ENCODE data around the gene MLIP. TPM values are rescaled to one million over a fixed set of nuclear protein-coding genes. Genes with fewer than 3 reads are reported as not detected.

MLIP gene
- total RNA-seq, 1 experiment from 2014 or later, result 0.59 TPM

DNA sequence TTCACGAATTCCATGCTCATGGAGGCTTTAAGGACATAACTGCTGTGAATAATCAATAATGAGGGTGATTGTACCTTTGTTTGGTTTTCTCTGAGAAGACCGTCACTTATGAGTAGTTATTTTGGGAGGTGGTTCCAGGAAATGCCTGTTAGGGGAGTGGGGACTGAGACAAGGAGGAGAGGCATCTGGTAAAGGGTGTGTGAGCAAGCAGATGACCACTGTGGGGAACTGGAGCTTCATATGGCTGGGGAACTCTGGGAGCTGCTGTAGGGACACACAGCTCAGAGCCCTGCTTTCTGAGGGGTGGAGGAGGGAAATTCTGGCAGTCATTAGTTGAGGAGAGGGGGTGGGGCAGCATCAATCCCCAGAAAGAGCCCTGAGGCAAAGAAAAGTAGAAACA, 125.7 kb downstream of the MLIP start:
- H3K27ac ChIP-seq (ENCODE audit: low read depth, low read length), result no peak overlapping the region
- intact Hi-C loops (cut with micrococcal nuclease), result no loop called here
- ChIA-PET RAD21 (ENCODE audit: low non-redundant PET in 1 of 2, low total read pairs in 2 of 2, uncharacterized antibody in 2 of 2, unreplicated experiment in 2 of 2) (no interaction called here), CTCF (interaction anchor here (1.8 kb wide), 1 partner anchor 7 kb away, joined by 4 read pairs; no protein-coding TSS in a partner anchor), POLR2A (no interaction called here)
- no peaks in the 10 kb centered on the region for H3K27me3 ChIP-seq (ENCODE audit: insufficient read depth, low read length)
- no peak for ATAC-seq
- DNase-seq (ENCODE audit: low read depth, low spot score), result no peak
- no TSS peak for BruUV-seq (replicated peaks)
- H3K4me3 ChIP-seq (replicated peaks in 1 of 2; ENCODE audit: low read depth in 1 of 2, low read length in 2 of 2), result no peak overlapping the region
- no peak overlapping the region for H3K9ac ChIP-seq (ENCODE audit: low read length)
- no peaks in the 10 kb centered on the region for H3K36me3 ChIP-seq (ENCODE audit: control insufficient read depth in 1 of 2, insufficient read depth in 2 of 2, low read length in 2 of 2)
- no peaks in the 10 kb centered on the region for H3K79me2 ChIP-seq (ENCODE audit: insufficient read depth, low read length)
- TF ChIP-seq CEBPB (IDR thresholded peaks at IDR 0.05; ENCODE audit: low read depth) (no peak), SIN3A (IDR thresholded peaks at IDR 0.05; ENCODE audit: low read depth) (no peak), FOSL1 (IDR thresholded peaks at IDR 0.05; ENCODE audit: low read depth) (no peak), REST (IDR thresholded peaks at IDR 0.05; ENCODE audit: low read depth) (no peak), ELF1 (IDR thresholded peaks at IDR 0.05; ENCODE audit: borderline replicate concordance, low read depth) (no peak), RAD21 (IDR thresholded peaks at IDR 0.05; ENCODE audit: low read depth) (no peak)
- no peaks in the 10 kb centered on the region for H4K20me1 ChIP-seq (ENCODE audit: insufficient read depth)
- peaks cover 0 to 3% of the 10 kb centered on the region in 2 experiments; a peak in 1 of 4 replicates for H3K4me1 ChIP-seq (ENCODE audit: control insufficient read depth in 1 of 2, insufficient read depth in 2 of 2, low read length in 2 of 2)
- no peaks in the 10 kb centered on the region for H3K9me2 ChIP-seq (ENCODE audit: insufficient read depth)
- no peak overlapping the region for H2AFZ ChIP-seq (ENCODE audit: low read depth, low read length, poor library complexity, severe bottlenecking)
- H3K4me2 ChIP-seq (ENCODE audit: low read length), result no peak overlapping the region
- H3K9me3 ChIP-seq (ENCODE audit: control insufficient read depth in 1 of 2, insufficient read depth in 1 of 2, low read depth in 1 of 2, low read length in 2 of 2), result no peaks in the 10 kb centered on the region

- DNase-seq (ENCODE audit: low read depth, low spot score) (no peak), ATAC-seq (no peak)
- no peak for TF ChIP-seq SRF (IDR thresholded peaks at IDR 0.05; ENCODE audit: low read depth)
- TF ChIP-seq ELF1 (IDR thresholded peaks at IDR 0.05; ENCODE audit: borderline replicate concordance, low read depth), result no peak
- TF ChIP-seq JUND (IDR thresholded peaks at IDR 0.05), result no peak
- TF ChIP-seq POLR2AphosphoS5 (IDR thresholded peaks at IDR 0.05; ENCODE audit: low read depth, low read length), result no peak
- TF ChIP-seq ZNF274 (IDR thresholded peaks at IDR 0.05; ENCODE audit: low read depth, low read length), result no peak
- TF ChIP-seq YY1 (IDR thresholded peaks at IDR 0.05; ENCODE audit: extremely low read depth, insufficient replicate concordance, low read depth, low read length), result no peak
- TF ChIP-seq CEBPB (IDR thresholded peaks at IDR 0.05; ENCODE audit: low read depth), result no peak
- TF ChIP-seq, protein P1, sequence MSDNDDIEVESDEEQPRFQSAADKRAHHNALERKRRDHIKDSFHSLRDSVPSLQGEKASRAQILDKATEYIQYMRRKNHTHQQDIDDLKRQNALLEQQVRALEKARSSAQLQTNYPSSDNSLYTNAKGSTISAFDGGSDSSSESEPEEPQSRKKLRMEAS (IDR thresholded peaks at IDR 0.05), result no peak
- TF ChIP-seq, protein P2, sequence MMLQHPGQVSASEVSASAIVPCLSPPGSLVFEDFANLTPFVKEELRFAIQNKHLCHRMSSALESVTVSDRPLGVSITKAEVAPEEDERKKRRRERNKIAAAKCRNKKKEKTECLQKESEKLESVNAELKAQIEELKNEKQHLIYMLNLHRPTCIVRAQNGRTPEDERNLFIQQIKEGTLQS (IDR thresholded peaks at IDR 0.05), result no peak
- no peak for TF ChIP-seq SP1 (IDR thresholded peaks at IDR 0.05; ENCODE audit: low read depth)
- TF ChIP-seq TCF7L2 (IDR thresholded peaks at IDR 0.05; ENCODE audit: borderline replicate concordance, extremely low read depth, insufficient read depth, insufficient read length), result no peak
- TF ChIP-seq CBX3 (IDR thresholded peaks at IDR 0.05; ENCODE audit: low read depth), result no peak
These were observed 127.2 kb downstream of the MLIP start for GRCh38 chr6:54238396-54238795.

More at GRCh38 chr6:54238396-54238795, 127.2 kb downstream of the MLIP start:
- Histone ChIP-seq H4K20me1 (ENCODE audit: insufficient read depth) (no peaks in the 10 kb centered on the region), H3K4me3 (replicated peaks in 1 of 2; ENCODE audit: low read depth in 1 of 2, low read length in 2 of 2) (no peak overlapping the region), H3K4me1 (ENCODE audit: control insufficient read depth in 1 of 2, insufficient read depth in 2 of 2, low read length in 2 of 2) (peaks cover 0 to 3% of the 10 kb centered on the region in 2 experiments; a peak in 1 of 4 replicates), H3K79me2 (ENCODE audit: insufficient read depth, low read length) (no peaks in the 10 kb centered on the region), H3K27me3 (ENCODE audit: insufficient read depth, low read length) (no peaks in the 10 kb centered on the region), H3K4me2 (ENCODE audit: low read length) (no peak overlapping the region), H3K36me3 (ENCODE audit: control insufficient read depth in 1 of 2, insufficient read depth in 2 of 2, low read length in 2 of 2) (no peaks in the 10 kb centered on the region), H2AFZ (ENCODE audit: low read depth, low read length, poor library complexity, severe bottlenecking) (no peak overlapping the region), H3K9me3 (ENCODE audit: control insufficient read depth in 1 of 2, insufficient read depth in 1 of 2, low read depth in 1 of 2, low read length in 2 of 2) (no peaks in the 10 kb centered on the region), H3K9me2 (ENCODE audit: insufficient read depth) (no peaks in the 10 kb centered on the region), H3K27ac (ENCODE audit: low read depth, low read length) (no peak overlapping the region), H3K9ac (ENCODE audit: low read length) (no peak overlapping the region)
- no TSS peak for BruUV-seq (replicated peaks)
- ChIA-PET POLR2A (no interaction called here), CTCF (no interaction called here), RAD21 (ENCODE audit: low non-redundant PET in 1 of 2, low total read pairs in 2 of 2, uncharacterized antibody in 2 of 2, unreplicated experiment in 2 of 2) (no interaction called here)
- intact Hi-C loops (cut with micrococcal nuclease), result no loop called here

All from HCT116 (cell line).